GM20431 (cell line): ENCODE measurements around the gene RNU6-7.

Experiments
- in situ Hi-C: fragments of 300-500 bp; cut with MseI, MboI; formaldehyde crosslinking; loops from one replicate; pipeline ENCODE4 v1.15.0; 2020; ENCODE audit warnings: low sequenced_read_pairs; ENCODE audit not compliant: unreplicated experiment

The RNU6-7 gene

DNA sequence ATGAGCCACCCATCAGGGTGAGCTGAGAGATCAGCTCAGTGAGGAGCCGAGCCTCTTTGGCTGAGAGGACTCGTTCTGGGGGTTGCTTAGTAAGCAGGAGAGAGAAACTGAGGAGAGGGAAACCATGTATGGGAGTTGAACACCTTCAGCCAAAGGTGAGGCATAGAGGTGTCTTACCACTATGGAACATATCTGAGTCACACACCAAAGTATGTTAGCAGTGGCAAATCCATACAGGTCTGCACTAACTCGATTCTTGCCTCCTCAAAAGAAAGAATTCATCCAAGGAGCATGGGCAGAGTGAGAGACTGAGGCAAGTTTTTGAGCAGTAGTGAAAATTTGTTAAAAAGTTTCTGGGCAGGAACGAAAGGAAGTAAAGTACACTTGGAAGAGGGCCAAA is 47.9 kb downstream of the RNU6-7 start:
- in situ Hi-C loops: loop anchor here (10.0 to 25.0 kb wide), 3 partner anchors 175 to 737 kb away; partner anchors contain the start of gene ARHGAP5

DNA sequence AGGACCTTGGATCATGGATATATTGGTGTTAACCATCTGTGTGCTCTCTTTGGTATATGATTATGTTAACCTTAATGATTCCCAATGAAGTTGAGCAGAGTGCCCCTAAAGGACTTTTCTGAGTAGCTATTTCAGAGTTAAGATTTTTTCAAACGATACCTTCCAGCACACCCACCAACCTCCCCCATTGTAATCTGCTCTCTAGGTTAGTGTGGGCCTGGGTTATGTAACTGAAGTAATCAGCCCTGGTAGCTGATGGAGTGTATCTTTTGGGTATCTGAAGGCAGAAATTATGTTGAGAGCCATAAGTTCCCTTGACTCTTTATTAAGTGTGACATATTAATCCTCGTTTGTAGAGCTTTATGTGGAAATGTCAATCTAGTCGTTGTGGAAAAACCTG is 48.8 kb downstream of the RNU6-7 start:
- in situ Hi-C loops: loop anchor here (10.0 to 25.0 kb wide), 2 partner anchors 176 to 338 kb away; partner anchors contain the start of gene ARHGAP5

DNA sequence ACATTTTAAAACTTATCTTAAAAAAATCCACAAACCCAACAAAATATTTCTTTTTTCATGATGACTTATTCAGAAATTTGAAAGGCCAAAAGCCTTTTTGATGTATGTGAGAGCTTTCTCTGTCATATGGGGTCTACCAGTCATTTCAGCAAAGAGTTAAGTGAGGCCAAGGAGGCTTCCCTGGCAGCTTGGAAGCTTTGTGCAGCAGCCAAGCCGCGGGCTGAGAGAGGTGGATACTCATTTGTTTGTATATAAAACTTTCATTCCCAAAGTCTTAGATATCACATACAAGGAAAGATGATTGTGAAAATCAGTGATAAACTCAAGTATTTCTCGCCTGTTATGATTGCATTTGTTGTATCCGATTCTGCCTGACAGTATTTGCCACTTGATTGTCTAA is 49.7 kb downstream of the RNU6-7 start:
- in situ Hi-C loops: loop anchor here (10.0 to 25.0 kb wide), 2 partner anchors 177 to 339 kb away; partner anchors contain the start of gene ARHGAP5
